IPS DF 6.9 (cell line): ENCODE data around the gene FNDC7.
"Not testable (repeated sequence)": the region's sequence is repeated elsewhere in the genome, so short reads cannot be mapped to it uniquely, and the experiment has no call there.

Source experiments
- DNase-seq: peaks from one replicate; pipeline ENCODE4 v3.0.0-alpha.2; 2013; ENCODE audit warnings: low read depth, low spot score
- H3K27ac ChIP-seq: one replicate; pipeline ENCODE4 v1.5.1; 2013; ENCODE audit warnings: low read length, control low read depth
- H3K27me3 ChIP-seq: 2 replicates; pipeline ENCODE4 v1.6.1; 2013; ENCODE audit warnings: mild to moderate bottlenecking, low read length; ENCODE audit not compliant: control insufficient read depth, insufficient read depth
- H3K36me3 ChIP-seq: 2 replicates; pipeline ENCODE4 v1.6.1; 2013; ENCODE audit warnings: low read length; ENCODE audit not compliant: control insufficient read depth, insufficient read depth
- H3K4me1 ChIP-seq: 2 replicates; pipeline ENCODE4 v1.6.1; 2013; ENCODE audit warnings: low read length; ENCODE audit not compliant: control insufficient read depth, insufficient read depth
- H3K4me3 ChIP-seq: 2 replicates; pipeline ENCODE4 v1.5.1; 2013; ENCODE audit warnings: mild to moderate bottlenecking, low read length
- H3K9me3 ChIP-seq: 2 replicates; pipeline ENCODE4 v1.6.1; 2013; ENCODE audit warnings: low read length, inconsistent platforms; ENCODE audit not compliant: control insufficient read depth, insufficient read depth
- WGBS: extraction: QIAGEN DNeasy Blood & Tissue Kit; methylation state at CpG from one replicate; pipeline ENCODE4 v1.1.7; 2013; ENCODE audit warnings: mixed read lengths, missing lambda C conversion rate; ENCODE audit not compliant: insufficient read length, insufficient coverage; 5-methylcytosine and 5-hydroxymethylcytosine counted together

The FNDC7 gene

DNA sequence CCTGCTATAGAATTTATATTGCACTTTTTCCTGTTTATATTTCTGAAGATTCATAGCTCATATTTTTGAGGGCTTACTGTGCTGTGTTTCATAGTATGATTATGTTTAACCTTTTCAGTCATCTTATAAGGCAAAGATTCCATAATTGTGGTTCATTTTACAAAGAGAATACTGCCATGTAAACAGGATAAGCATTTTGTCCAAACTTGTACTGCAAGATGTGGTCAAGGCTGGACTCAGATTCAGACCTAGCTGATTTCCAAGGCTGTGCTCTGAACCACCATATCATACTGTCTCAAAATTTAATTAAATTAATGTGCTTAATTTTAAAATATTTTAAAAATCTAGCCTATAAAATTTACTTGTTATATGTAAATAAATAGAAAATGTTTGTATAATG, 65.1 kb downstream of the FNDC7 start:
- Histone ChIP-seq H3K4me1 (no peaks in the 10 kb centered on the region), H3K27ac (no peak overlapping the region), H3K27me3 (no peaks in the 10 kb centered on the region), H3K9me3 (no peaks in the 10 kb centered on the region), H3K4me3 (no peak overlapping the region), H3K36me3 (no peaks in the 10 kb centered on the region)
- no peak for DNase-seq

DNA sequence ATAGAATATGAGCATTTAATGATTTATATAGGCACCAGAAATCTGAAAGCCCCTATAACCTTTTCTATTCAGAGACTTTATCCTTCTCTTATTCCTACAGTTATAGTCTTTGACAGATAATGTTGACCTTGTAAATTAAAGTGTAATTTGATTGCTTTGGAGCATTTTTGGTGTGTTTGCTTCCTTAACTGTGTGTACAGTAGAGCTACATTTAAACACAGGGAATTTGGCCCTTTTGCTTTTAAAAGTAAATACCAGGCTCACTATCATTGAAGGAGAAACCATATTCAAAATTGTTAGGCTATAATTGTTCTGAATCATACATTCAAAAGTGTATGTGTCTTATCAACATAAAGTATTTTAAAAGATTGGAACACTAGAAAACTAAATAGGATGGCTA, 66.7 kb downstream of the FNDC7 start:
- Histone ChIP-seq H3K27ac (no peak overlapping the region), H3K9me3 (no peaks in the 10 kb centered on the region), H3K4me1 (no peaks in the 10 kb centered on the region), H3K36me3 (no peaks in the 10 kb centered on the region; the same call in 1 of the 2 replicates), H3K4me3 (no peak overlapping the region), H3K27me3 (no peaks in the 10 kb centered on the region)
- no peak for DNase-seq

DNA sequence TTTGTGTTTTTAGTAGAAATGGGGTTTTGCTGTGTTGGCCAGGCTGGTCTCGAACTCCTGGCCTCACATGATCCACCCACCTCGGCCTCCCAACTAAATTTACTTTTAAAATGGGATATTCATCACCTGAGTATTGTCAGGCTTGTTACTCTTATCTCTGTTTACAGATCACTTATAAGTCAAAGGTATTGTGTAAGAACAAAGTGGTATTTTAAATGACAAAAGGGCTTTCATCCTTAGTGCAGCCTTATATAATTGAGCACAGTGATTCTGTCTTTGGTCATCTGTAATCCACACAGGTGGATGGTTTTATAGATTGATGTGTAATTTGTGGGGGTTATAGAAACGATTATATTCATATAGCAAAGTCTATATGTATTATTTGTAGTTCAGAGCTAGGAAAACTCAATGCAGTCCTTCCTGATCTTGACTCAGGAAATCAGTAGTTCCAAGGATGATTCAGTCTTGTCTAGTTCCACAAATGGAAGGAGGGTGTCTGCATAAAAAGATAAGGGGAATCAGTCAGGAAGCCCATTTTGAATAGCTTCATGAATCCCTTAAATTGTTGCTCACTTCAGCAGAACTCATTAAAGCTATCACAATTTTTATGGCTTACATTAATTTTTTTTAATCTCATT, 68.3 kb downstream of the FNDC7 start:
- WGBS = 100% methylated on average over 1 of the region's 3 CpGs
- Histone ChIP-seq H3K4me1 (no peaks in the 10 kb centered on the region), H3K4me3 (no peak overlapping the region), H3K9me3 (peaks cover 2% of the 10 kb centered on the region; the same call in 1 of the 2 replicates), H3K27me3 (no peaks in the 10 kb centered on the region), H3K27ac (no peak overlapping the region), H3K36me3 (peaks cover 6% of the 10 kb centered on the region)
- no peak for DNase-seq

DNA sequence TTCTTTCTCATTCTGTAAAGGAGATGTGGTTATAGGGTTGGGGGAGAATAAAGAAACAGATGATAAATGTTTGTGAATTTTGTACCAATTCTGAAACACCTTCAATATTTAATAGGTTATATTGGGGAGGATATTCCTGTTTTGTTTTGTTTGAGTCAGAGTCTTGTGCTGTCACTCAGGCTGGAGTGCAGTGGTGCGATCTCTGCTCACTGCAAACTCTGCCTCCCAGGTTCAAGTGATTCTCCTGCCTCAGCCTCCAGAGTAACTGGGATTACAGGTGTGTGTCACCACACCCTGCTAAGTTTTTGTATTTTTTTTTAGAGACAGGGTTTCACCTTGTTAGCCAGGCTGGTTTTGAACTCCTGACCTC, 68.9 kb downstream of the FNDC7 start:
- no CpG with 5 or more reads among the region's 1 CpG for WGBS
- peaks cover 11% of the 10 kb centered on the region for H3K36me3 ChIP-seq
- not testable (repeated sequence) for H3K27ac ChIP-seq, DNase-seq, H3K9me3 ChIP-seq, H3K4me1 ChIP-seq, H3K27me3 ChIP-seq, H3K4me3 ChIP-seq

DNA sequence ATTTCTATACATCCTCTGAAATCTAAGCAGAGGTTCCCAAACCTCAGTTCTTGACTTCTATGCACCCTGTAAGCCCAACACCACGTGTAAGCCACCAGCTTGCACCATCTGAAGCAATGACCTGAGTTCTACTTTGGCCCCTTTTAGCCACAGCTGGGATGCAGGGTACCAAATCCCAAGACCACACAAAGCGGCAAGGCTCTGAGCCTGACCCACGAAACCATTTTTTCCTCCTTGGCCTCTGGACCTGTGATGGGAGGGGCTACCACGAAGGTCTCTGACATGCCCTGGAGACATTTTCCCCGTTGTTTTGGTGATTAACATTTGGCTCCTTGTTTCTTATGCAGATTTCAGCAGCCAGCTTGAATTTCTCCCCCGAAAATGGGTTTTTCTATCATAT, 72.6 kb downstream of the FNDC7 start:
- Histone ChIP-seq H3K27me3 (no peaks in the 10 kb centered on the region), H3K9me3 (peaks cover 2% of the 10 kb centered on the region), H3K27ac (no peak overlapping the region), H3K36me3 (peaks cover 11% of the 10 kb centered on the region), H3K4me3 (no peak overlapping the region), H3K4me1 (no peaks in the 10 kb centered on the region)
- peak; percentile 4 for DNase-seq
- no CpG with 5 or more reads among the region's 6 CpGs for WGBS

GRCh38 chr1:108785880-108786279, 73.2 kb downstream of the FNDC7 start:
- Histone ChIP-seq H3K36me3 (peaks cover 11% of the 10 kb centered on the region), H3K27me3 (no peaks in the 10 kb centered on the region), H3K27ac (no peak overlapping the region), H3K9me3 (peaks cover 2% of the 10 kb centered on the region), H3K4me3 (no peak overlapping the region), H3K4me1 (no peaks in the 10 kb centered on the region)
- no peak for DNase-seq
- WGBS = no CpG with 5 or more reads among the region's 2 CpGs

DNA sequence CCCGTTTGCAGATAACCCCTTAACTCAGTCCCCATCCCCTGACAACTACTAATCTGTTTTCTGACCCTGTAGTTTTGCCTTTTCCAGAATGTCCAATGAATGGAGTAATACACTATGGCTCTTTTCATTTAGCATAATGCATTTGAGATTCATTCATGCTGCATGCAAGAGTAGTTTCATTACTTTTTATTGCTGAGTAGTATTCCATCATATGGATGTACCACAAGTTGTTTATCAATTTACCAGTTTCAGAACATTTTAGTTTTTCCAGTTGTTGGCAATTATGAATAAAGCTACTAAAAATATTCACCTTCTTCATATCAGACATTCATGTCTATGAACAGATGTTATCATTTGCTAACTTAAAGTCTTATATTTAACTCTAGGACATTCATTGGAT, 79.1 kb downstream of the FNDC7 start:
- Histone ChIP-seq H3K4me3 (no peak overlapping the region), H3K27me3 (no peaks in the 10 kb centered on the region)
- WGBS = no CpG with 5 or more reads among the region's 1 CpG

More for the DNA sequence above, 79.1 kb downstream of the FNDC7 start:
- DNase-seq = no peak
- Histone ChIP-seq H3K4me1 (no peaks in the 10 kb centered on the region), H3K36me3 (no peaks in the 10 kb centered on the region; the same call in 1 of the 2 replicates), H3K9me3 (no peaks in the 10 kb centered on the region), H3K27ac (no peak overlapping the region)
